ENCODE measurements around the gene SRP9.
"Not testable (repeated sequence)": the region's sequence is repeated elsewhere in the genome, so short reads cannot be mapped to it uniquely, and the experiment has no call there.

SRP9 gene

DNA sequence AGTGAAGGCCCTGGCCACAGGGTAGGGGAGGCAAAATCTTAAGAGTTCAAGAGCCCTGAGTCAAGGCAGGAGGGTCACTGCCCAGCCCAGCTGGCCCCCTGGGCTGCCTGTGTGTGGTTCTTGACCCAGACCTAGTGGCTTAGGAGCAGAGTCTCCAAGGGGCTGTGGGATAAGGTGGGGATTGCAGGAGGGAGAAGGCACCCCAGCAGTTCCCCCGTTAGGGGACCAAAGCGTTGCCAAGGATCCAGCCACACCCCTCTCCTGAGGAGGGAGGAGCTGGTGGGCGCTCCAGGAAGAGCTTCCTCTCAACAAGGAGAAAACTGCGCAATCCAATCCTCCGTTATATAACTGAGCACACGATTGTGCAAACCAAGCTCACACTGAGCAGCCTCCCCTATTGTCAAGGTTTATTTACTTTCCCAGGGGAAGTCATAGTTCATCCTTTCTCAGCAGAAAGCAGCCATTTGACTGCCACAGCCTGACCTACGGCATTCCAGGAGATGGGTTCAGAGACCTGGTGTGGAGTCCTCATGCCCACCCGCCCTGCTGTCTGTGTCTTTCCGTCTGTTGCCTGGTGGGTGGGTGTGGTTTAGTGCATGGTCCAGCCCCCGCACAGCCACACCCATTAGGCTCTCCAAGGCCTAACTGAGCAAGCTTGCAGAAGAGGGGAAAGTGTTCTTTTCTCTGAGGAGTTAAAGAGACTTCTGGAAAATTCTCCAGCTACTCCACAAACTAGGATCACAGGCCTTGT is 35.8 kb downstream of the SRP9 start:
- no peak for DNase-seq (ENCODE audit: insufficient read length, low spot score)
- FAIRE-seq, result no peak

DNA sequence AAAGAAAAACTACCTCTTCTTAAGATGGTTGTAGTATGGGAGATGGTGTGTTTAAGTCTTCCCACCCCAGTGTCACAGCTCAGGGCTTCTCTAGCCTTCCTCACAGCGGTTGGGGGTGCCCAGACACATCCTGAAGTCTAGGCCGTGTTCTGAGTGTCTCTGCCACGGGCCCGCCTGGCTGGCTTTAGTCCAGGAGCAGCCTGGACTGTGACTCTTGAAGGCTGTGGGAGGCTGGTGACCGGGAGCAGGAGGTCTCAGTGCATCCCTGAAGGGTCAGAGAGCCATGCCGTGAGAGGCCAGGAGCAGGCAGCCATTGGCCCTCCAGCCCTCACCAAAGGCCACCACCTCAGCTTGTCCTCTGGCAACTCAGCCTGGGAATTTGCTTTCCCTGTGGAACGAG is 36.8 kb downstream of the SRP9 start:
- no peak for DNase-seq (ENCODE audit: insufficient read length, low spot score)
- no peak for FAIRE-seq

DNA sequence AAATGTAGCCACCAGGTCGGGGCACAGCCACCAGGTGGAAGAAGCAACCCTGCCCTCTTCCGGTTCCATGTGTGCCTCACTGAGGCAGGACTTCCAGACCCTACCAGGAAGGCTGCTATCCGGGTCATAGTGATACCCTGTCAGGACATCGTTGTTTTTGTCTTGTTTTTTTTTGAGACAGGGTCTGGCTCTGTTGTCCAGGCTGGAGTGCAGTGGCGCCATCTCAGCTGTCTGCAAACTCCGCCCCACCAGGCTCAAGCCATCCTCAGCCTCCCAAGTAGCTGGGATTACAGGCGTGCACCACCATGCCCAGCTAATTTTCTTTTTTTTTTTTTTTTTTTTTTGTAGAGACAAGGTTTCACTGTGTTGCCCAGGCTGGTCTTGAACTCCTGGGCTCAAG is 37.5 kb downstream of the SRP9 start:
- not testable (repeated sequence) for FAIRE-seq; DNase-seq (ENCODE audit: insufficient read length, low spot score)

DNA sequence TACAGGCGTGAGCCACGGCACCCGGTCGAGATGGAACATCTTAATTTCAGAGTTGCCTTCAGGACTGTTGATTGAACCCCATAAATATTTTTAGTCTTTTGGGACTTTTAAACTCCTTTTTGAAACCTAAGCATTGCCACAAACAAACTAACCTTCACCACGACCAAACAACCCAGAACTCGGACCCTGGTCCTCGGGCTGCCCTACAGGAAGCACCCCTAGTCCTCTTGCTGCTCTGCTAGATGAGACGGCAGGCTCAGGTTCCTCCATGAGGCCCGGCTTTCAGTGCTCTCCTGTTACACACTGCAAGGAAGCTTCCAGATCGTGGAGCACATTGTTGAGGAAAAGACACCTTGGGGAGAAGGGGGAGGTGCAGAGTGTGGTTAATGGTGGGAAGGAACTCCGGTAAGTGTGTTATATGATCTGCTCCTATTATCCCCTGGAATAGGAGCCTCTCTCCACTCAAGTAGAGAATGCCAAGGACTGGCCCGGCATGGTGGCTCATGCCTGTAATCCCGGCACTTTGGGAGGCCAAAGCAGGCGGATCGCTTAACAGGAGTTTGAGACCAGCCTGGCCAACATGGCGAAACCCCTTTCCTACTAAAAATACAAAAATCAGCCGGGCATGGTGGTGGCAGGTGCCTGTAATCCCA is 38.0 kb downstream of the SRP9 start:
- FAIRE-seq (no peak), DNase-seq (ENCODE audit: insufficient read length, low spot score) (no peak)

DNA sequence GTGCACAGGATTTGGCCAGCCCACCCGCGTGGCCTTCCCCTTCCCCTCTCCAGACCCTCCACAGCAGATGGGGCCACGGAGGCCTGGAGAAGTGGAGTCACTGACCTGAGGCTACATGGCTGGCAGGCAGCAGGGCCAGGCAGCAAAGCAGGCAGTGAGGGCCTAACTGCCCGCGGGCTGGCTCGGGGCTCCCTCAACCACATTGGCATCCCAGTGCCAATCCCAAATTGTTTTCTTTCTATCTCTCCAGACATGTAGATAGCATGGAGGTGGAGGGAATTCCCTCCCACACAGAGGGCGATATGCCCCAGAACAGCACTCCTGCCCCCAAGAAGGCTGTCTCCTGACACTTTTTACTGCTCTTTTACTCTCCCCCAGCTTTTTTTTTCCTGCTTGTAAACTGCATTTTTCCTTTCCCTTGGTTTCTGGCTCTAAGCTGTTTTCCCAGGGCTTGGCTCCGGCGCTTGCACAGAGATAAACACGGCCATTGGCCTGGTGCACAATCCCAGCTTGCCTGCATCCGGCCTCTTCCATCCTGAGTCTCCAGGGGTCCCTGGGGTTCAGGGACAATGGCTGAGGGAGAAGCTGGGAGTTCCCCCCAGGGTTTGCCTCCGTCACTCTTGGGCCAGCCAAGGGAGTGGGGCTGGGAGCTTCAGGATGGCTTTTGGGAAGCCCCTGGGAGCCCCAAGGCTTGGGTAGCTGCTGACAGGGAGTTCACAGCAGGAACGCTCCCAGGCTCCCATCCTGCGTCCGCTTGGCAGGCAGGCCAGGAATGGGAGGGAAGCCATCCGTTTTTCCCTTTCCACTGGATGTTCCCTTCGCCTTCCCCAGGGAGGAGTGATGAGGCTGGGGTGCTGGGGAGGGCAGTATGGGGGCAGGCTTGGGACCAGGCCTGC is 39.3 kb downstream of the SRP9 start:
- no peak for FAIRE-seq
- no peak for DNase-seq (ENCODE audit: insufficient read length, low spot score)

DNA sequence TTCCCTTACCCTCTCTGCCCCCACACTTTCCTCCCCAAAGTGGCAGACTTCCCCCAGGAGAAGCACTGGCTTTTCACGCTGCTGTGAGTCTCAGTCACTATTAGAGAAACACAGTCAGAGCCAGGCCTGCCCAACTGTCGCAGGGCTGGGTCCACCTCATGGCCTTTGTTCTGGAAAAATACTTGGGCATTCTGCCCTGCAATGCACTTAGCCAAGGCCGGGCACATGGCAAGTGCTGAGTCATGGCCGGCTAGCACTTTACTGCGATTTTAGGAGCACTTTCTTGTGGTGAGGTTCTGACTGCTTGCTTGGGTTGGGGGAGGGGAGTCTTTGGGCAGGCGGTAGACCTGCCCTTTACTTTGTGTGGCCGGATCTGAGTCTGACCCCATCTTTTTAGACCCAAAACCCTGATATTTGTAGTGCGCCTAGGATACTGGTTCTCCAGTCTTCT is 40.0 kb downstream of the SRP9 start:
- DNase-seq (ENCODE audit: insufficient read length, low spot score) (peak; percentile 50), FAIRE-seq (no peak)

DNA sequence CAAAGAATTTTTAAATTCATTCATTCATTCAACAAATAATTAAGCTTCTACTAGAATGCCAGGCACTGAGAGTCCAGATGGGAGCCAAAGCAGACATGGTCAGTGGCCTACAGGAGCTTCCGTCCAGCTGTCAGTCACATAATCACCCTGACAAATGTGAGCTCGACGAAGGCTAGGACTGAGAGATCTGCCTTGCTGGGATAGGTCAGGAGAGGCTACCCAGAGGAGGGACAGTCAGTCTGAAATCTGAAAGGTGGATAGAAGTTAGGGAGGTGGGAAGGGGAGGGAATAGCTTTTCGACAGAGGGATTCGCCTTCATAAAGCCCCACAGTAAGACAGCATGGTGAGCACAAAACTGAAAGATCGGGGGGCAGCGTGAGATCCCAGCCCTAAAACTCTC is 40.6 kb downstream of the SRP9 start:
- FAIRE-seq (no peak), DNase-seq (ENCODE audit: insufficient read length, low spot score) (no peak)

DNA sequence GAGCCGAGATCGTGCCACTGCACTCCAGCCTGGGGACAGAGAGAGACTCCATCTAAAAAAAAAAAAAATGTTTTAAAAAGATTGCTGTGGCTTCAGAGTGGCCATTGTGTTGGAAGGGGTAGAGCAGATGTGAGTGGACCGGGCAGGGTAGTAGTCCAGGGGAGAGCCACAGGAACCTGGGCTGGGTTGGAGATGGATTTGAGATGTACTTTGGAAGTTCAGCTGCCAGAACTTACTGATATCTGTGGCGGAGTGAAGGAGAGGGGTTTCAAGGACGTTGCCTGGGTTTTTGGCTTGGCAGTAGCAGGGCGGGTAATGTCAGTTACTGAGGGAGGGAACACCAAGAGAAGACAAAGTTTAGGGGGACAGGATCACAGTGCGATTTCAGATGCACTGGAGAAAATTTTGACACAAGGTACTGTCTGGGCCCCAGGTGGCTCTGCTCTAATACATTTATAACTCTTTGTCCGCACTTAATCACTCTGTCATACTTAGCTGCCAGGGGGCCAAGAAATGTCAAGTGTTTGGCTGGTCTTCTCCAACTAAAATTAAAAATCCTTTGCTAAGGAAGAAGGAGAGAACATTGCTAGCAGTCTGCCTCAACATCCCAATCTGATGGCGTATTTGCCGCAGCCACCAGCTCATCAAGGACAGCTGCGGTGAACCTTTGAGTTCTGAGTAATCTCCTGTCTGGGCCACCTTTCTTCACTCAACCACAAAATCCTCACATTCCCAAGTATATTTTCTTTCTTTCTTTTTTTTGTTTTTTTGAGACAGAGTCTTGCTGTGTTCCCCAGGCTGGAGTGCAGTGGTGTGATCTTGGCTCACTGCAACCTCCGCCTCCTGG is 41.9 kb downstream of the SRP9 start:
- FAIRE-seq, result no peak
- DNase-seq (ENCODE audit: insufficient read length, low spot score), result no peak

DNA sequence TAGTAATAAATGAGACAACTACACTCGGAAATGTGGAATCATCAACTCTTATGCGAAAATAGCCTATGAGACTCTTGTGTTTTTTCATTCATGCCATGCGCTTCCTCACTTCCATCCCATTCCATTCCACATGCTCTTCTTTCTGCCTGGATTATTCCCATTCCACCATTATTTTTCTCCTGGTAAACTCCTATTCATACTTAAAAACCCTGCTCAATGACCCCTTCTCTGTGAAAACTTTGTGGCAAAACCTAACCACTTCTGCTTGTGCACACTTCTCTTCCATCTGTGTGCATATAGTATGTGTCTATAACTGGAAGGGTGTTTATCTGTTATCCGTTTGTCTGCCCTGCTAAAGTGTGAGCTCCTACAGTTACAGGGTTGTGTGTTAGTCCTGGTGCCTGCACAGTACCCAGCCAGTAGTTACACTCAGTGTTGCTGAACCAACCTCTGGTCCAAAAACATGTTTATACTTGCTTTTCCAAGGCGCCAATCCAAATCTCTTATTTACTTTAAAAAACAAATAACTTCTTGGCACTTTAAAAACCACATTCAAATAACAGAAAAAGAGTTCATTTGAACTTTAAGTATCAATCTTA is 43.0 kb downstream of the SRP9 start:
- DNase-seq (ENCODE audit: insufficient read length, low spot score) (no peak), FAIRE-seq (no peak)

DNA sequence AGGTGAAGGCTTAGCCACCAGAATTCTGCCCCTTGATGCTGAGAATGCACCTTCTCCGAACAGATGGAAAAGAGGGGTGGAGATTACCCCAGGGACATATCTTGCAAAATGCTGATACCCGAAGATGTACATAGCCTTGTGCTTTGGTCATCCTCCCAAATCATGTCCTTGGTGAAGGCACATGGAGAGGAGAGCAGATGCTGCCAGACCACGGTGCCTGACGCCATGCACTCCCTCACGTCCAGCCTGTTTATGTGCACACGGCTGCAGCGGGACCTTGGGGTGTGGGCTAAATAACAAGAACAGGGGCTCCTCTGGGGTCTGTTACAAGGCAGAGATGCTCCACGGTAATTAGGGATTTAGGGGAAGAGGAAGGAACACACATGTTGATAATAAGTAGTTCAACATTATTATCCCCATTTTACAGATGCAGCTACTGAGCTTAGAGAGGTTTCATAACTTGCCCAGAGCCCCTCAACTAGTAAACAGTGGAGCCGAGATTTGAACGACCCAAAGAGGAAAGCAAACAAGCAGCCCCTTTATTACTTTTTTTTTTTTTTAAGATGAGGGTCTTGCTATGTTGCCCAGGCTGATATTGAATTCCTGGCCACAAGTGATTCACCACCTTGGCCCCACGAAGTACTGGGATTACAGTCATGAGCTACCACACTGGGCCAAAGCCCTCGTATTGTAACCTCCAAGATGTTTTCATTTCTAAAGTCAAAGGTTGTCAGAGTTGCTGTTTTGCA is 45.2 kb downstream of the SRP9 start:
- DNase-seq (ENCODE audit: insufficient read length, low spot score) (no peak), FAIRE-seq (no peak)

DNA sequence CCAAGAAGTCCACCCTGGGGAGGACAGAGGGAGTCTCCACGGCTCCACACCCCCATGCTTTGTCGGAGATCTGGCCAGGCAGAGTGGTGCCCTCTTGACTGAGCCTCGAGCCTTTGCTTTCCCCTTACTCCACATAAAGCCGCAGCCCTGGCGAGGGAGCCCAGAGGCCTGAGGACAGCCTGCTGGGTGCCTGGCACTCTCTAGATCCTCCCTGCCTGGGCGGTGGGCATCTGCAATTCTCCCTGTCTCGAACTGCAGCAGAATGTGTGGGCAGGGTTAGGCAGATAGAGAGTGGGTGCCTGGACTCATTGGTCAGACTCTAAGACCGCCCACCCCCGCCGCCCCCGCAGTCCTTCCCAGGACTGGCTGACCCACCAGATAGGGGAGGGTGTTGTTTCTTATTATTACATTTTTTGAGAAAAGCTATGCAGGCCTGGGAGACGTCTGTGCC is 46.2 kb downstream of the SRP9 start:
- no peak for DNase-seq (ENCODE audit: insufficient read length, low spot score)
- no peak for FAIRE-seq

DNA sequence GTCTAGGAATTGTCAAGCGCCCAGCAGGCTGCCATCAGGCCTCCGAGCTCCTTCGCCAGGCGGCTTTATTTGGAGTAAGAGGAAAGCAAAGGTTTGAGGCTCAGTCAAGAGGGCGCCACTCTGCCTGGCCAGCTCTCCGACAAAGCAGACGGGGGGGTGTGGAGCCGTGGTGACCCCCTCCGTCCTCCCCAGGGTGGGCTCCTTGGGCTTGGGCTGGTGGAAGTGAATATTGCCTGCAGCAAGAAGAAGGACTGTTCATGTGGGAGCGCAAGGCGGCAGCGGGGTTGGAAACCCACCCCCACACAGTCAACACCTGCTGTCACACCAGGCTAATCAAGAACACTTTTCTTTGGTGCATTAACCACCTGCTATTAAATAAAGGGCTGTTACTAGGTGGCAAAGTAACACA is 46.9 kb downstream of the SRP9 start:
- no peak for FAIRE-seq
- DNase-seq (ENCODE audit: insufficient read length, low spot score), result no peak

DNA sequence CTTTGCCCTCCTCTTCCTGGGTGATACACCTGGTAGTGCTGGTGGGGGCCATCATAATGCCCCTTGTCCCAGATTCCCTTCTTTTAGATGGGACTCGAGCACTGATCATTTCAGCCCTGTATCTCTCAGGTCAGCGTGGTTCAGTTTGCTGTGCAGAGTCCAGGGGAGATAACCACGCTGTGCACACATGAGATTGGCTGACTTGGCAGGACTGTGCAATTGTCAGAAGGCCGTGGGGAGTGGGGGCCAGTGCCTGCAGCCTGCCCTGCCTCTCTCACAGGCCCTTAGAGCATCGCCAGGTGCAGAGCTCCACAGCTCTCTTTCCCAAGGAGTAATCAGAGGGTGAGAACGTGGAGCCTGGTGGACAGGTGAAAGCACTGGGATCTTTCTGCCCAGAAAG is 47.5 kb downstream of the SRP9 start:
- FAIRE-seq, result no peak
- no peak for DNase-seq (ENCODE audit: insufficient read length, low spot score)

DNA sequence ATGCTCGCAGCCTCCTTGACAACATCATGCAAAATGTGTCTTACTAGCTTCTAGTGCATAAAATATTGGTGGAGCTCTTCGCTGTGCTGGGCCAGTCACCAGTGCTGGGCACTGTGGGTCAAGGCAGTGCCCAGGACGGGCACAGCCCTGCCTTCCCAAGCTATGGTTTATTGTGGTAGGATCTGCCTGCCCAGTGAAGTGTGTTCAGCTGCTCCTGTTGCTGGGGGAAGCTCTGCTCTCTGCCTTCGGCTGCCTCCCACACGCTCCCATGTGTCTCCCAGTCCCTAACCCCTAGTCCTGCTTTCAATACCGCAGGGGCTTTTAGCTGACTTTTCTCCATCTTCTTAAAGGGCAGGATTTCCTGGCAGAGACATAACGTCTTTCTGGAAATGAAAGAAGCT is 48.0 kb downstream of the SRP9 start:
- FAIRE-seq (no peak), DNase-seq (ENCODE audit: insufficient read length, low spot score) (no peak)

DNA sequence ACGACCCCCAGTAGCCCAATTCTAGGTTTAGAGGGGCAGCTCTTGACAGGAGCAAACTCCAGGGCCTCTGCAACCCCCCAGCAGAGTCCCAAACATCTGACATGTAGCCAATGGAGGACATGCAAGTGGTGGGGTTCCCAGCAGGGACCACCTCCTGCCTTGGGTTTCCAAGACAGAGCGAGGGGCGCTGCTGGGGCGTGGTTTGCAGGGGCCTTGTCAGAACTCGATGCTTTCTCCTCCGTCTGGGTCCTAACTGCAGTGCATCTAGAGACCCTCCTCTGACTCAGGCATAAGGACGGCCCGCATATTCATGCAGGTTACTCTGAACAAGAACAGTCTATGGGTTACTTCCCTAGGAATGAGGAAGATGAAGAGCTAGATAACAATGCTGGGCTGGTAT is 49.5 kb downstream of the SRP9 start:
- FAIRE-seq (no peak), DNase-seq (ENCODE audit: insufficient read length, low spot score) (no peak)

DNA sequence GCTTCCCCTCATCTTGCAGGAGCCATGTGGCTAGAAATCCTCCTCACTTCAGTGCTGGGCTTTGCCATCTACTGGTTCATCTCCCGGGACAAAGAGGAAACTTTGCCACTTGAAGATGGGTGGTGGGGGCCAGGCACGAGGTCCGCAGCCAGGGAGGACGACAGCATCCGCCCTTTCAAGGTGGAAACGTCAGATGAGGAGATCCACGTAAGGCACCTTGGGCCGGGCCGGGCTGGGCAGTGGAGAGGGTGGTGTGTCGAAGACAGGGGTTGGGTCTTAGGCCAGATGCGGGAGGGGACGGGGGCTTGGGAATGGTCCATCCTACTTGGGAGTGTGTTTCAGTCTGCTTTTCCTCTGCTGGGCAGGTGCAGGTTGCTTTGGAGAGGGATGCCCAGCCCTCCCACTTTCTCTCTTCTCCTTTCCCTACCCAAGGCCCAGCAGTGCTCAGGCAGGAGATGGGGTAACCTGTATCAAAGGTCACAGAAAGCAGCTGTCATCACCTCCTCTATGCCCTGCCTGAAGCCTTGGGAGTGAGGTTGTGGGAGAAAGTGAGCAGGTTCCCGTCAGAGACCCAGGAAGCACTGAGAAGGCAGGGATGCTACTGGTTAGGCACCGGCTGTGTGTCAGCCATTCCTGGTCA is 51.2 kb downstream of the SRP9 start:
- DNase-seq (ENCODE audit: insufficient read length, low spot score), result no peak
- FAIRE-seq, result no peak

DNA sequence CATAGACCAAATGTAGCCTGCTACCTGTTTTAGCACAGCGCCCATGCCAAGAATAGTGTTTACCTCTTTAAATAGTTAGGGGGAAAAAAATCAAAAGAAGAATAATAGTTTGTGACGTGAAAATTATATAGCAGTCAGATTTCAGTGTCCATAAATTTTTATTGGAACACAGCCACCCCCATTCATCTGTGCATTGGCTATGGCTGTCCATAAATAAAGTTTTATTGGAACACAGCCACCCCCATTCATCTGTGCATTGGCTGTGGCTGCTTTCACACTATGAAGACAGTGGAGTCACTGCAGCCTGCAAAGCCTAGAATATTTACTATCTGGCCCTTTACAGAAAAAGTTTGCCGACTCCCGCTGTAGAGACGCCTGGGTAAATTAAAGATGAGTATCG is 53.2 kb downstream of the SRP9 start:
- FAIRE-seq, result no peak
- no peak for DNase-seq (ENCODE audit: insufficient read length, low spot score)

DNA sequence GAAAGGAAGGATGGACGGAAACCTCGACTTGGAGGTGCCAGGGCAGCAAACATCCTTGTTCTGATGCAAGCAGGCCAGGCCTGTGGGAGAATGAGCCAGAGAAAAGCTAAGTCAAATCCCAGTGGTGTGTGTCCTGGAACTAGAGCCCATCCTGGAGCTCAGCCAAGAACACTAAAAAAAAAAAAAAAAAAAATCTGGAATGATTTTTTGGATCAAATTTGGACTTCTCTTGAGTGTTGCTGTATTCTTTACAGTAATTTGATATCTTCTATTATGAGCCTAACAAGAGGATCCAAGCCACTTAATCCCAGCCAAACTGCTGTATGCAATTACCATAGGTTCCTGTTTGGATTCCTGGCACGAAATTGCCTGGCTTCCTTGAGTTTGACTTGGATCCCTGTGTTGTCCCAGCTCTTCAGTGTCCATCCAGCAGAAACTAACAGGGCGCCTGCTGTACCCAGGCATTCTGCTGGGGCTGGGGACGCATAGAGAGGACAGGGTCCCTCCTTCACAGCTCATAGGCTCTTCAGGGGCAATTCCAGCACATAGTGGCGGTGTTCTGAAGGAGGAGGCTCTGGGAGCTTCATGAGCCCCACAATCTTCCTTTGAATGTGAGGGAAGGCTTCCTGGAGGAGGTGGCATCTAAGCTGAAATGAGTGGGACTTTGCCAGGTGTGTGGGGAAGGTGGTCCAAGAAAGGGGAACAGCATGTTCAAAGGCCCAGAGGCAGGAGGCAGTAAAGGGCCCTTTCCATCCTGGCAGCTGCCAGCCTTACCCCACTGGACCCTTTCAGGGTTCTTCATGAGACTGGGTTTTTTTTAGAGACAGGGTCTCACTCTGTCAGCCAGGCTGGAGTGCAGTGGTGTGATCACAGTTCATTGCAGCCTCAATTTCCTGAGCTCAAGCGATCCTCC is 57.0 kb downstream of the SRP9 start:
- peak; percentile 33 for DNase-seq (ENCODE audit: insufficient read length, low spot score)
- FAIRE-seq, result no peak

Data from HTR-8/SVneo (cell line).